HG03097 (cell line): Measurements from ENCODE around the gene CLCA1.

ENCODE experiments used
- ATAC-seq: cut with Tn5 transposase; IDR thresholded peaks from one replicate; pipeline ENCODE4 v1.9.1; 2021; ENCODE audit not compliant: unreplicated experiment, low FRiP score

Gene CLCA1

GRCh38 chr1:86460998-86461397 is 7.7 kb upstream of the CLCA1 start:
- ATAC-seq = no peak

GRCh38 chr1:86461482-86461881 is 7.2 kb upstream of the CLCA1 start:
- ATAC-seq = no peak

- ATAC-seq = no peak
These were observed 3.9 kb upstream of the CLCA1 start for GRCh38 chr1:86464819-86465218.

GRCh38 chr1:86466109-86466844 is 2.5 kb upstream of the CLCA1 start:
- no peak for ATAC-seq

- no peak for ATAC-seq
These were observed 1.7 kb upstream of the CLCA1 start for GRCh38 chr1:86466986-86467385.

- no peak for ATAC-seq
These were observed 2.1 kb downstream of the CLCA1 start for GRCh38 chr1:86470859-86471258.

- ATAC-seq = no peak
These were observed 2.6 kb downstream of the CLCA1 start for GRCh38 chr1:86471291-86471690.

- ATAC-seq = no peak
These were observed 3.4 kb downstream of the CLCA1 start for GRCh38 chr1:86472152-86472551.

GRCh38 chr1:86472767-86473166 is 4.0 kb downstream of the CLCA1 start:
- ATAC-seq = no peak

GRCh38 chr1:86477256-86477655 is 8.5 kb downstream of the CLCA1 start:
- ATAC-seq = no peak

- ATAC-seq = no peak
These were observed 9.0 kb downstream of the CLCA1 start for GRCh38 chr1:86477682-86478081.

GRCh38 chr1:86478416-86479156 is 9.9 kb downstream of the CLCA1 start:
- no peak for ATAC-seq

- ATAC-seq = no peak
These were observed 13.2 kb downstream of the CLCA1 start for GRCh38 chr1:86481966-86482365.

- ATAC-seq = no peak
These were observed 18.5 kb downstream of the CLCA1 start for GRCh38 chr1:86487131-86487810.

GRCh38 chr1:86487811-86488141 is 19.0 kb downstream of the CLCA1 start:
- no peak for ATAC-seq

- ATAC-seq = no peak
These were observed 20.6 kb downstream of the CLCA1 start for GRCh38 chr1:86489242-86489878.

GRCh38 chr1:86491171-86491950 is 22.6 kb downstream of the CLCA1 start:
- no peak for ATAC-seq

GRCh38 chr1:86498281-86498680 is 29.6 kb downstream of the CLCA1 start:
- no peak for ATAC-seq

GRCh38 chr1:86499987-86500593 is 31.4 kb downstream of the CLCA1 start:
- no peak for ATAC-seq

GRCh38 chr1:86500714-86501113 is 32.0 kb downstream of the CLCA1 start:
- no peak for ATAC-seq
